CD14-positive monocyte (primary cell): Measurements from ENCODE around the gene HOXD10. TPM values are rescaled to one million over a fixed set of nuclear protein-coding genes. Genes with fewer than 3 reads are reported as not detected.

Experiments
- DNase-seq, 3 donors: peaks; one replicate each; pipeline ENCODE4 v3.0.0-alpha.2; 2011 to 2022
- H2AFZ ChIP-seq: 2 replicates; pipeline ENCODE4 v1.6.0; 2012; ENCODE audit warnings: mild to moderate bottlenecking, low read depth, low read length, inconsistent platforms; ENCODE audit not compliant: insufficient read depth, poor library complexity, severe bottlenecking
- H3K27ac ChIP-seq, 2 donors: 1 replicate in 1 of 2; 2 replicates in 1 of 2; pipeline ENCODE4 v1.5.1; 2012 to 2013; ENCODE audit warnings: low read length in 2 of 2, control low read depth in 1 of 2, inconsistent platforms in 1 of 2, low read depth in 1 of 2, mild to moderate bottlenecking in 1 of 2
- H3K27me3 ChIP-seq, 2 donors: one replicate each; pipeline versions ENCODE4 v1.6.0 to v1.6.1; 2011 to 2013; ENCODE audit warnings: low read length in 2 of 2; ENCODE audit not compliant: control insufficient read depth in 2 of 2, insufficient read depth in 2 of 2
- H3K36me3 ChIP-seq, 2 donors: replicated peaks in 1 of 2; 1 replicate in 1 of 2; 2 replicates in 1 of 2; pipeline versions ENCODE4 v1.5.1 to v1.6.1; 2012 to 2013; ENCODE audit warnings: low read length in 2 of 2, control low read depth in 1 of 2, inconsistent platforms in 1 of 2, mild to moderate bottlenecking in 1 of 2; ENCODE audit not compliant: insufficient read depth in 2 of 2, control insufficient read depth in 1 of 2
- H3K4me1 ChIP-seq, 2 donors: 1 replicate in 1 of 2; 2 replicates in 1 of 2; pipeline versions ENCODE4 v1.5.1 to v1.6.1; 2012 to 2013; ENCODE audit warnings: low read length in 2 of 2, control low read depth in 1 of 2, inconsistent platforms in 1 of 2, mild to moderate bottlenecking in 1 of 2, moderate library complexity in 1 of 2; ENCODE audit not compliant: insufficient read depth in 2 of 2, control insufficient read depth in 1 of 2
- H3K4me2 ChIP-seq: replicated peaks from 2 replicates; pipeline ENCODE3; 2012; ENCODE audit warnings: low read length, moderate library complexity, mild to moderate bottlenecking; ENCODE audit not compliant: poor library complexity, severe bottlenecking; ENCODE audit errors: extremely low read depth
- H3K4me3 ChIP-seq, 3 experiments: fragments of 200-600 bp in 1 of 3; sonication (generic) in 1 of 3; replicated peaks in 1 of 3; 1 replicate in 2 of 3; 2 replicates in 1 of 3; pipeline ENCODE4 v1.5.1; 2011 to 2013; ENCODE audit warnings: low read length in 3 of 3, mild to moderate bottlenecking in 3 of 3, control low read depth in 2 of 3, low read depth in 2 of 3, inconsistent platforms in 1 of 3, moderate library complexity in 1 of 3
- H3K79me2 ChIP-seq: 2 replicates; pipeline ENCODE4 v1.6.0; 2012; ENCODE audit warnings: mild to moderate bottlenecking, control low read depth, inconsistent platforms, low read length, moderate library complexity; ENCODE audit not compliant: insufficient read depth
- H3K9ac ChIP-seq: 2 replicates; pipeline ENCODE4 v1.6.0; 2017; ENCODE audit warnings: low read length, mild to moderate bottlenecking; ENCODE audit not compliant: insufficient read depth, poor library complexity, severe bottlenecking
- H3K9me3 ChIP-seq, 2 donors: replicated peaks in 1 of 2; 1 replicate in 1 of 2; 2 replicates in 1 of 2; pipeline versions ENCODE4 v1.5.1 to v1.6.1; 2012 to 2013; ENCODE audit warnings: low read length in 2 of 2, control low read depth in 1 of 2; ENCODE audit not compliant: control insufficient read depth in 1 of 2, insufficient read depth in 1 of 2
- H4K20me1 ChIP-seq: 2 replicates; pipeline ENCODE4 v1.6.0; 2012; ENCODE audit warnings: mild to moderate bottlenecking, low read length, control low read depth, moderate library complexity; ENCODE audit not compliant: insufficient read depth
- H3K27ac Mint-ChIP-seq, 7 donors: one replicate each; pipeline ENCODE4 v1.8.0; 2020; ENCODE audit warnings: mild to moderate bottlenecking in 7 of 7, mixed read lengths in 7 of 7, moderate library complexity in 6 of 7, inconsistent platforms in 2 of 7
- H3K27me3 Mint-ChIP-seq, 3 donors: one replicate each; pipeline ENCODE4 v1.8.0; 2021 to 2022; ENCODE audit warnings: low read depth in 3 of 3, mild to moderate bottlenecking in 3 of 3, mixed read lengths in 3 of 3, moderate library complexity in 3 of 3, inconsistent platforms in 1 of 3
- H3K36me3 Mint-ChIP-seq, 2 donors: one replicate each; pipeline ENCODE4 v1.8.0; 2020; ENCODE audit warnings: mixed read lengths in 2 of 2, inconsistent platforms in 1 of 2, mild to moderate bottlenecking in 1 of 2
- H3K4me1 Mint-ChIP-seq: one replicate; pipeline ENCODE4 v1.8.0; 2020; ENCODE audit warnings: mild to moderate bottlenecking, mixed read lengths
- H3K4me3 Mint-ChIP-seq, 2 donors: one replicate each; pipeline ENCODE4 v1.8.0; 2020; ENCODE audit warnings: mild to moderate bottlenecking in 2 of 2, mixed read lengths in 2 of 2, moderate library complexity in 1 of 2
- H3K9me3 Mint-ChIP-seq, 7 donors: one replicate each; pipeline ENCODE4 v1.8.0; 2020 to 2022; ENCODE audit warnings: mixed read lengths in 7 of 7, mild to moderate bottlenecking in 6 of 7, moderate library complexity in 6 of 7, inconsistent platforms in 2 of 7
- WGBS: methylation state at CpG from one replicate; pipeline ENCODE4 v1.1.5; 2013; ENCODE audit warnings: missing lambda C conversion rate; ENCODE audit not compliant: insufficient coverage; 5-methylcytosine and 5-hydroxymethylcytosine counted together
- intact Hi-C, 2 donors: fragments of 100-400 bp; cut with micrococcal nuclease; formaldehyde crosslinking; loops; one replicate each; pipeline versions ENCODE4 v1.15.0 to v1.15.1; 2023
- polyA plus RNA-seq, 3 donors: library from polyadenylated mRNA; depleted of rRNA in 1 of 3; unstranded in 2 of 3; stranded (reverse) in 1 of 3; fragments of 300-500 nt in 2 of 3; fragments of >200 nt in 1 of 3; fragmentation: Illumina TruSeq in 2 of 3; gene quantifications; 1 replicate in 2 of 3; 2 replicates in 1 of 3; pipeline ENCODE4 v1.2.3, GENCODE V29; 2012 to 2021
- TF ChIP-seq, protein P1 (sequence below): fragments of 200-600 bp; IDR thresholded peaks from one replicate; pipeline ENCODE4 v1.8.0; 2022; ENCODE audit warnings: antibody characterized with exemption, mild to moderate bottlenecking

HOXD10 gene
- polyA plus RNA-seq, 3 donors, result not detected

DNA sequence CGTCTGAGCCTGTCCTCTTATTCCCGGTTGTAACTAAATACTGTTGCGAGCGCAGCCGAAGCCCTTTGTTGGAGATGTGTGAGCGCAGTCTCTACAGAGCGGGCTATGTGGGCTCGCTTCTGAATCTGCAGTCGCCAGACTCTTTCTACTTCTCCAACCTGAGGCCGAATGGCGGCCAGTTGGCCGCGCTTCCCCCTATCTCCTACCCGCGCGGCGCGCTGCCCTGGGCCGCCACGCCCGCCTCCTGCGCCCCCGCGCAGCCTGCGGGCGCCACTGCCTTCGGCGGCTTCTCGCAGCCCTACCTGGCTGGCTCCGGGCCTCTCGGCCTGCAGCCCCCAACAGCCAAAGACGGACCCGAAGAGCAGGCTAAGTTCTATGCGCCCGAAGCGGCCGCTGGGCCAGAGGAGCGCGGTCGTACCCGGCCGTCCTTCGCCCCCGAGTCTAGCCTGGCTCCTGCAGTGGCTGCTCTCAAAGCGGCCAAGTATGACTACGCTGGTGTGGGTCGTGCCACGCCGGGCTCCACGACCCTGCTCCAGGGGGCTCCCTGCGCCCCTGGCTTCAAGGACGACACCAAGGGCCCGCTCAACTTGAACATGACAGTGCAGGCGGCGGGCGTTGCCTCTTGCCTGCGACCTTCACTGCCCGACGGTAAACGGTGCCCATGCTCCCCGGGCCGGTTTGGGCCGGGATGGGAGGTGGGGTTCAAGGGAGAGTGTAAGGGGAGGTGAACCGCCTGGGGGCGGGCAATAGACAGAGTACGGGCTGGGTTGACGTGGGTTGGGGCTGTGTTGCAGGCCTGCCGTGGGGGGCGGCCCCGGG lies 16.6 kb upstream of the HOXD10 start, which contains the start of gene HOXD12:
HOXD12 (plus strand) TSS at position 68 of the 819 bp plus-strand sequence; CDS start at position 75, 7 bp downstream.
- TF ChIP-seq, protein P1, sequence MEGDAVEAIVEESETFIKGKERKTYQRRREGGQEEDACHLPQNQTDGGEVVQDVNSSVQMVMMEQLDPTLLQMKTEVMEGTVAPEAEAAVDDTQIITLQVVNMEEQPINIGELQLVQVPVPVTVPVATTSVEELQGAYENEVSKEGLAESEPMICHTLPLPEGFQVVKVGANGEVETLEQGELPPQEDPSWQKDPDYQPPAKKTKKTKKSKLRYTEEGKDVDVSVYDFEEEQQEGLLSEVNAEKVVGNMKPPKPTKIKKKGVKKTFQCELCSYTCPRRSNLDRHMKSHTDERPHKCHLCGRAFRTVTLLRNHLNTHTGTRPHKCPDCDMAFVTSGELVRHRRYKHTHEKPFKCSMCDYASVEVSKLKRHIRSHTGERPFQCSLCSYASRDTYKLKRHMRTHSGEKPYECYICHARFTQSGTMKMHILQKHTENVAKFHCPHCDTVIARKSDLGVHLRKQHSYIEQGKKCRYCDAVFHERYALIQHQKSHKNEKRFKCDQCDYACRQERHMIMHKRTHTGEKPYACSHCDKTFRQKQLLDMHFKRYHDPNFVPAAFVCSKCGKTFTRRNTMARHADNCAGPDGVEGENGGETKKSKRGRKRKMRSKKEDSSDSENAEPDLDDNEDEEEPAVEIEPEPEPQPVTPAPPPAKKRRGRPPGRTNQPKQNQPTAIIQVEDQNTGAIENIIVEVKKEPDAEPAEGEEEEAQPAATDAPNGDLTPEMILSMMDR, result no peak
- H3K27me3 ChIP-seq, result peaks cover 95 to 100% of the 10 kb centered on the region in 2 donors
- peak within 1 kb of the TSS in 1 of 2 donors; percentile 97 for H3K4me3 Mint-ChIP-seq
- peaks cover 0 to 3% of the 10 kb centered on the region in 2 donors for H3K36me3 Mint-ChIP-seq
- peaks cover 0 to 38% (median 23%) of the 10 kb centered on the region in 7 donors for H3K9me3 Mint-ChIP-seq
- H4K20me1 ChIP-seq, result no peaks in the 10 kb centered on the region
- H3K27ac Mint-ChIP-seq, result peak within 1 kb of the TSS in 1 of 7 donors; percentile 41
- no peak within 1 kb of the TSS for H3K4me2 ChIP-seq
- H3K27ac ChIP-seq, result no peak within 1 kb of the TSS
- no peak within 1 kb of the TSS for H2AFZ ChIP-seq
- no peak within 1 kb of the TSS for H3K9ac ChIP-seq
- peaks cover 30% of the 10 kb centered on the region for H3K4me1 Mint-ChIP-seq
- peaks cover 12 to 15% of the 10 kb centered on the region in 2 donors for H3K4me1 ChIP-seq
- no peaks in the 10 kb centered on the region for H3K79me2 ChIP-seq
- no peak for DNase-seq
- no peaks in the 10 kb centered on the region for H3K36me3 ChIP-seq
- H3K27me3 Mint-ChIP-seq, result peaks cover 98 to 99% (median 99%) of the 10 kb centered on the region in 3 donors
- H3K9me3 ChIP-seq, result peaks cover 0 to 77% of the 10 kb centered on the region in 2 donors
- intact Hi-C loops, result loop anchor here (5.0 to 10.0 kb wide), 4 partner anchors 415 to 1765 kb away; partner anchors contain the start of gene SP9 (in 1 of the 2)
- WGBS, result 6% methylated on average over 57 of the region's 70 CpGs
- H3K4me3 ChIP-seq, result no peak within 1 kb of the TSS

DNA sequence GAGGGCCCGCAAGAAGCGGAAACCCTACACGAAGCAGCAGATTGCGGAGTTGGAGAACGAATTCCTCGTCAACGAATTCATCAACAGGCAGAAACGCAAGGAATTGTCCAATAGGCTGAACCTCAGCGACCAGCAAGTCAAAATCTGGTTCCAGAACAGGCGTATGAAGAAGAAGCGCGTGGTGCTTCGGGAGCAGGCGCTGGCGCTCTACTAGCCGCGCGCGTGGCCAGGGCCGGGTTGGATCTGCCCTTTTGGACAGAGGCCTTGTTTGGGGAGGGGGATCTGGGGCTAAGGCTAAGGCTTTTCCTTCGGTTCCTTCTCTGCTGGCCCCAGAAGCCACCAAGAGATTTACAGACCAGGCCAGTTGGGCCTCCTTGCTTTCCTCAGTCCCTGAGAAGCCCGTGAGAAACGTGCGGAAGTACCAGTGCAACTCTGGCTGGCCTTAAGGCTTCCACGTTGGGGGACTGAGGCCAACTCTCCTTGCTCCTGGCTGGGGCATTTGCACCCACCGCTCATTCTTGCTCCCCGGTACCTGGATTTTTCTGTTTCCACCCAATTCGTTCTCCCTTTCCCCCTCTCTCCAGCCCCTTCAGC lies 15.9 kb upstream of the HOXD10 start:
- TF ChIP-seq, protein P1, result no peak
- H2AFZ ChIP-seq, result no peak overlapping the region
- intact Hi-C loops, result no loop called here
- no peak overlapping the region for H3K9ac ChIP-seq
- Mint-ChIP-seq H3K4me1 (peaks cover 30% of the 10 kb centered on the region), H3K36me3 (peaks cover 0 to 3% of the 10 kb centered on the region in 2 donors), H3K9me3 (peaks cover 0 to 38% (median 26%) of the 10 kb centered on the region in 7 donors), H3K27me3 (peaks cover 98 to 99% (median 99%) of the 10 kb centered on the region in 3 donors), H3K27ac (peak overlapping the region in 1 of 7 donors; percentile 42), H3K4me3 (peak overlapping the region in 1 of 2 donors; percentile 71)
- peaks cover 93 to 100% of the 10 kb centered on the region in 2 donors for H3K27me3 ChIP-seq
- no peaks in the 10 kb centered on the region for H3K36me3 ChIP-seq
- peaks cover 0 to 77% of the 10 kb centered on the region in 2 donors for H3K9me3 ChIP-seq
- peaks cover 12 to 15% of the 10 kb centered on the region in 2 donors for H3K4me1 ChIP-seq
- H3K27ac ChIP-seq, result no peak overlapping the region
- H3K4me3 ChIP-seq, result no peak overlapping the region
- no peak for DNase-seq
- 11% methylated on average over 26 of the region's 28 CpGs for WGBS
- H3K79me2 ChIP-seq, result no peaks in the 10 kb centered on the region
- H4K20me1 ChIP-seq, result no peaks in the 10 kb centered on the region
- no peak overlapping the region for H3K4me2 ChIP-seq
